CD4-positive, alpha-beta T cell treated with Interleukin-1 beta for 1 hour (primary cell): Measurements from ENCODE around the gene AGMO.

Experiments
- DNase-seq, 2 donors: peaks; one replicate each; pipeline ENCODE4 v3.0.0-alpha.2; 2020 to 2022

Gene AGMO

GRCh38 chr7:15561835-15562234, at the start of gene AGMO:
Gene AGMO, minus strand, starts transcription at chr7:15562015.
- no peak for DNase-seq

- no peak for DNase-seq
These were observed 48.7 kb upstream of the AGMO start for GRCh38 chr7:15610503-15610902.

GRCh38 chr7:15609287-15609686, 47.5 kb upstream of the AGMO start:
- DNase-seq = no peak

- DNase-seq = no peak
These were observed 45.9 kb upstream of the AGMO start for GRCh38 chr7:15607529-15608210.

- DNase-seq = no peak
These were observed 44.7 kb upstream of the AGMO start for GRCh38 chr7:15606561-15606960.

GRCh38 chr7:15604166-15604565, 42.4 kb upstream of the AGMO start:
- no peak for DNase-seq

- DNase-seq = no peak
These were observed 41.3 kb upstream of the AGMO start for GRCh38 chr7:15603124-15603523.

GRCh38 chr7:15602236-15602635, 40.4 kb upstream of the AGMO start:
- no peak for DNase-seq

GRCh38 chr7:15601175-15601574, 39.4 kb upstream of the AGMO start:
- DNase-seq = no peak

- DNase-seq = no peak
These were observed 38.5 kb upstream of the AGMO start for GRCh38 chr7:15600298-15600697.

GRCh38 chr7:15594461-15594860, 32.6 kb upstream of the AGMO start:
- no peak for DNase-seq

- DNase-seq = no peak
These were observed 31.6 kb upstream of the AGMO start for GRCh38 chr7:15593382-15593781.

- DNase-seq = no peak
These were observed 24.5 kb upstream of the AGMO start for GRCh38 chr7:15586266-15586665.

- DNase-seq = no peak
These were observed 22.8 kb upstream of the AGMO start for GRCh38 chr7:15584575-15584974.

GRCh38 chr7:15582773-15583172, 21.0 kb upstream of the AGMO start:
- DNase-seq = no peak

GRCh38 chr7:15581352-15581951, 19.6 kb upstream of the AGMO start:
- no peak for DNase-seq

GRCh38 chr7:15580604-15581351, 19.0 kb upstream of the AGMO start:
- DNase-seq = no peak

- DNase-seq = no peak
These were observed 15.8 kb upstream of the AGMO start for GRCh38 chr7:15577600-15577999.

- DNase-seq = no peak
These were observed 9.6 kb upstream of the AGMO start for GRCh38 chr7:15571301-15571878.

- DNase-seq = no peak
These were observed 5.8 kb upstream of the AGMO start for GRCh38 chr7:15567652-15568051.

GRCh38 chr7:15567036-15567435, 5.2 kb upstream of the AGMO start:
- DNase-seq = no peak

- DNase-seq = no peak
These were observed 4.7 kb upstream of the AGMO start for GRCh38 chr7:15566476-15566875.

- DNase-seq = no peak
These were observed 847 bp downstream of the AGMO start for GRCh38 chr7:15560968-15561367.

GRCh38 chr7:15559416-15559928, 2.3 kb downstream of the AGMO start:
- no peak for DNase-seq
